Activated naive CD8-positive, alpha-beta T cell (primary cell): ENCODE data around the gene SEPHS1.
"Not testable (repeated sequence)": the region's sequence is repeated elsewhere in the genome, so short reads cannot be mapped to it uniquely, and the experiment has no call there.

ENCODE experiments used
- H3K27ac Mint-ChIP-seq: one replicate; pipeline ENCODE4 v1.8.0; 2021; ENCODE audit warnings: mixed read lengths
- H3K27me3 Mint-ChIP-seq: one replicate; pipeline ENCODE4 v1.8.0; 2021; ENCODE audit warnings: mixed read lengths
- H3K36me3 Mint-ChIP-seq: one replicate; pipeline ENCODE4 v1.8.0; 2021; ENCODE audit warnings: mixed read lengths
- H3K4me1 Mint-ChIP-seq: one replicate; pipeline ENCODE4 v1.8.0; 2021; ENCODE audit warnings: low read depth, mixed read lengths
- H3K4me3 Mint-ChIP-seq: one replicate; pipeline ENCODE4 v1.8.0; 2021; ENCODE audit warnings: mild to moderate bottlenecking, mixed read lengths
- H3K9me3 Mint-ChIP-seq: one replicate; pipeline ENCODE4 v1.8.0; 2021; ENCODE audit warnings: low read depth, mixed read lengths

SEPHS1 gene

GRCh38 chr10:13296476-13296875 is 51.6 kb downstream of the SEPHS1 start:
- no peak overlapping the region for H3K4me3 Mint-ChIP-seq
- H3K4me1 Mint-ChIP-seq, result peaks cover 17% of the 10 kb centered on the region
- no peaks in the 10 kb centered on the region for H3K9me3 Mint-ChIP-seq
- no peak overlapping the region for H3K27ac Mint-ChIP-seq
- peaks cover 2% of the 10 kb centered on the region for H3K36me3 Mint-ChIP-seq
- H3K27me3 Mint-ChIP-seq, result no peaks in the 10 kb centered on the region

DNA sequence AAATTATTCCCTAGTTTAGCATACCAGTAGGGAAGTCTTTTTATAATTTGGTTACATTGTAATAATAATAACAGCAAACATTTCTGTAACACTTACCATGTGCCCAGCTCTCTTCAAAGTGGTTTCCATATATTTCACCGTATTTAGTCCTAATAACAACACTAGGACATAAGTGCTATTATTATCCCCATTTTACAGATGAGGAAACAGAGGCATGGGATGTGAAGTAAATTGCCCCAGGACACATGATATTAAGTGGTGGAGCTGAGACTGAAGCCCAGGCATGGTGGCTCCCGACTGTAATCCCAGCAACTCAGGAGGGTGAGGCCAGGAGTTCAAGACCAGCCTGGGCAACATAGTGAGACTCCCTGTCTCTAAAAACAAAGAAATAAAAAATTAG is 53.3 kb downstream of the SEPHS1 start:
- Mint-ChIP-seq H3K4me3 (no peak overlapping the region), H3K9me3 (no peaks in the 10 kb centered on the region), H3K27ac (no peak overlapping the region), H3K36me3 (peaks cover 6% of the 10 kb centered on the region), H3K27me3 (no peaks in the 10 kb centered on the region), H3K4me1 (peaks cover 8% of the 10 kb centered on the region)

- Mint-ChIP-seq H3K4me1 (no peaks in the 10 kb centered on the region), H3K27me3 (no peaks in the 10 kb centered on the region), H3K36me3 (peaks cover 17% of the 10 kb centered on the region), H3K9me3 (no peaks in the 10 kb centered on the region), H3K27ac (no peak overlapping the region), H3K4me3 (no peak overlapping the region)
Measured at GRCh38 chr10:13291821-13292773, 56.0 kb downstream of the SEPHS1 start.

GRCh38 chr10:13291061-13291460 is 57.0 kb downstream of the SEPHS1 start:
- H3K9me3 Mint-ChIP-seq, result no peaks in the 10 kb centered on the region
- peaks cover 20% of the 10 kb centered on the region for H3K36me3 Mint-ChIP-seq
- no peak overlapping the region for H3K27ac Mint-ChIP-seq
- no peaks in the 10 kb centered on the region for H3K27me3 Mint-ChIP-seq
- H3K4me1 Mint-ChIP-seq, result no peaks in the 10 kb centered on the region
- no peak overlapping the region for H3K4me3 Mint-ChIP-seq

DNA sequence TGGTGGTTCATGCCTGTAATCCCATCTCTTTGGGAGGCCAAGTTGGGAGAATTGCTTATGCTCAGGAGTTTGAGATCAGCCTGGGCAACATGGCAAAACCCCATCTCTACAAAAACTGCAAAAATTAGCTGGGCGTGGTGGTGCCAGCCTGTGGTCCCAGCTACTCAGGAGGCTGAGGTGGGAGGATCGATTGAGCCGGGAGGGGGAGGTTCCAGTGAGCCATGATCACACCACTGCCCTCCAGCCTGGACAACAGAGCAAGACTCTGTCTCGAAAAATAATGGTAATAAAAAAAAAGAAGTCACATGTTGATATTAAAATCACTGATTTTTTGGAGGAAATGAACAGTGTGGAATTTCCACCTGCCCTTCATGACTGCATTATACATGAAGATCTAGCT is 64.0 kb downstream of the SEPHS1 start:
- Mint-ChIP-seq H3K27ac (no peak overlapping the region), H3K4me3 (no peak overlapping the region), H3K36me3 (peaks cover 14% of the 10 kb centered on the region), H3K9me3 (no peaks in the 10 kb centered on the region), H3K27me3 (no peaks in the 10 kb centered on the region), H3K4me1 (no peaks in the 10 kb centered on the region)

- H3K4me1 Mint-ChIP-seq, result not testable (repeated sequence)
Measured at GRCh38 chr10:13282348-13282747, 65.7 kb downstream of the SEPHS1 start.

GRCh38 chr10:13276749-13277365 is 71.2 kb downstream of the SEPHS1 start:
- Mint-ChIP-seq H3K27ac (no peak overlapping the region), H3K27me3 (no peaks in the 10 kb centered on the region), H3K4me1 (no peaks in the 10 kb centered on the region), H3K9me3 (no peaks in the 10 kb centered on the region), H3K36me3 (peaks cover 2% of the 10 kb centered on the region), H3K4me3 (no peak overlapping the region)

More at GRCh38 chr10:13282348-13282747, 65.7 kb downstream of the SEPHS1 start:
- H3K36me3 Mint-ChIP-seq, H3K27me3 Mint-ChIP-seq, H3K27ac Mint-ChIP-seq, H3K9me3 Mint-ChIP-seq, H3K4me3 Mint-ChIP-seq: not testable (repeated sequence)

DNA sequence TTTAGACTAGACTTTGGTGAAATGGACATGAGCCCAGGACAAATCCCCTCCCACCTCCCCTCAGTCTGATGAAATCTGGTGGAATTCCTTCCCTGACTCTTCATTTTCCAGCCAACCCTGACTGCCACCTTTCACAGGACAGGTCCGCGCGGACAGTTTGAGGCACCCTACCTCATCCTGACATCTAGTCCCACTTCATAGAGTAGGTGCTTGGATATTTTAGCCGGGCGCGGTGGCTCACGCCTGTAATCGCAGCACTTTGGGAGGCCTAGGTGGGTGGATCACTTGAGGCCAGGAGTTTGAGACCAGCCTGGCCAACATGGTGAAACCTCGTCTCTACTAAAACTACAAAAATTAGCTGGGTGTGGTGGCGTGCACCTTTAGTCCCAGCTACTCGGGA is 71.9 kb downstream of the SEPHS1 start:
- H3K4me1 Mint-ChIP-seq, H3K4me3 Mint-ChIP-seq, H3K27me3 Mint-ChIP-seq, H3K36me3 Mint-ChIP-seq, H3K27ac Mint-ChIP-seq, H3K9me3 Mint-ChIP-seq: not testable (repeated sequence)

DNA sequence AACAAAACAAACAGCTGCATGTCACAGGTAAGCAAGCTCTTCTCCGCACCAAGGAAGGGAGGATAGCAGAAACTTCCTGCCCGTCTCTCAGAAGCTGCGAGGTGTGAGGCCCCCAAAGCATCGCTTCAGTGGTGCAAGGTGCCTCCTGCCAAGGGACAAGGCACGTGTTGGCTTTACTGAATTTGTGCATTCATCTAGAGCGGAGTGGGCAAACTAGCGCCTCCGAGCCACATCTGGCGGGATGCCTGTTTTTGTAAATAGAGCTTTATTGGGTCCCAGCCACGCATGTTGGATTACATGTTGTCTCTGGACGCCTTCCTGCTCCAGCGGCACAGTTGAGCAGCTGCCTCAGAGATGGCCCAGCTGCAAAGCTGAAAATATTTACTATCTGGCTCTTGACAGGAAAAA is 75.9 kb downstream of the SEPHS1 start:
- no peaks in the 10 kb centered on the region for H3K27me3 Mint-ChIP-seq
- H3K4me1 Mint-ChIP-seq, result peaks cover 5% of the 10 kb centered on the region
- H3K27ac Mint-ChIP-seq, result no peak overlapping the region
- no peaks in the 10 kb centered on the region for H3K9me3 Mint-ChIP-seq
- no peak overlapping the region for H3K4me3 Mint-ChIP-seq
- H3K36me3 Mint-ChIP-seq, result peaks cover 2% of the 10 kb centered on the region

DNA sequence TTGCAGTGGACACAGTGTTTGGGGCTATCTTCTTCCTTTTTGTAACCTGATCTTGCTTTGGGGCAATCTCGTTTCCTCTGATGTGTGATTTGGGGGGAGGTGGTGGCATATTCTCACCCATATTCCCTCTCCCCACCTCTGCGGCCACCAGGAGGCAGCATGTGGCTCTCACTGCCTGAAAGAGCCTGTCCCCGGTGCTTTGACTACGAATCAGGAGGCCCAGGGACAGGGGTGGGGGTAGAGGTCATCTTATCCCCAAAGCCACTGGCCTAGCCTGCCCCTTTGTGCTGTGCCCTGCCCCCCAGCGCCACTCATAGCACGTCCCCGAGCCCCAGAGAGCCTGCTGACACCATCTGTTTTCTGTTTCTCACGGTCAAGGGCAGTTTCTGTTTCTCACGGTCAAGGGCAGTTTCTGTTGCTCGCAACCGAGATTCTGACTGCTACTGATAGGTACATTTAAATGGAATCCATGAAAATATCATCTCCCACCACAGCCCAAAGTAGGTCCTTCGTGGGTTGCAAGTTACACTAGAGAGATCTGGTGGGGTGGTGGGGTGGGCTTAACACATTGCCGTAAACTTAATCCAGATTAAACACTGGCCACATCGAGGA is 76.4 kb downstream of the SEPHS1 start:
- Mint-ChIP-seq H3K27me3 (no peaks in the 10 kb centered on the region), H3K9me3 (no peaks in the 10 kb centered on the region), H3K27ac (no peak overlapping the region), H3K4me1 (peaks cover 5% of the 10 kb centered on the region), H3K4me3 (no peak overlapping the region), H3K36me3 (peaks cover under 1% of the 10 kb centered on the region)

- Mint-ChIP-seq H3K9me3 (no peaks in the 10 kb centered on the region), H3K36me3 (no peaks in the 10 kb centered on the region), H3K27me3 (peaks cover 1% of the 10 kb centered on the region), H3K27ac (no peak overlapping the region), H3K4me3 (no peak overlapping the region), H3K4me1 (peaks cover 5% of the 10 kb centered on the region)
Measured at GRCh38 chr10:13270877-13271551, 77.1 kb downstream of the SEPHS1 start.

GRCh38 chr10:13268841-13269240 is 79.3 kb downstream of the SEPHS1 start:
- Mint-ChIP-seq H3K27me3 (peaks cover 3% of the 10 kb centered on the region), H3K4me3 (no peak overlapping the region), H3K4me1 (peaks cover 5% of the 10 kb centered on the region), H3K27ac (no peak overlapping the region), H3K9me3 (no peaks in the 10 kb centered on the region), H3K36me3 (no peaks in the 10 kb centered on the region)

- Mint-ChIP-seq H3K4me3 (no peak overlapping the region), H3K9me3 (no peaks in the 10 kb centered on the region), H3K36me3 (no peaks in the 10 kb centered on the region), H3K27ac (no peak overlapping the region), H3K27me3 (peaks cover 6% of the 10 kb centered on the region), H3K4me1 (peaks cover 5% of the 10 kb centered on the region)
Measured at GRCh38 chr10:13268310-13268709, 79.8 kb downstream of the SEPHS1 start.
